Ishikawa (cell line): Measurements from ENCODE around the gene VPS33A.

ENCODE experiments used
- CEBPB ChIP-seq: IDR thresholded peaks from 2 replicates; pipeline ENCODE4 v1.6.1; 2012
- CREB1 ChIP-seq: IDR thresholded peaks from 2 replicates; pipeline ENCODE4 v1.6.1; 2012; ENCODE audit warnings: low read depth
- EGR1 ChIP-seq: IDR thresholded peaks from 2 replicates; pipeline ENCODE4 v1.6.1; 2012
- EP300 ChIP-seq: IDR thresholded peaks from 2 replicates; pipeline ENCODE4 v1.6.1; 2012; ENCODE audit warnings: borderline replicate concordance
- FOXM1 ChIP-seq: IDR thresholded peaks from 2 replicates; pipeline ENCODE4 v1.6.1; 2012; ENCODE audit warnings: low read depth, borderline replicate concordance
- NFIC ChIP-seq: IDR thresholded peaks from 2 replicates; pipeline ENCODE4 v1.6.1; 2012
- RAD21 ChIP-seq: IDR thresholded peaks from 2 replicates; pipeline ENCODE4 v1.6.1; 2012; ENCODE audit warnings: low read depth
- TAF1 ChIP-seq: IDR thresholded peaks from 2 replicates; pipeline ENCODE4 v1.6.1; 2012; ENCODE audit warnings: low read depth, mild to moderate bottlenecking
- TCF12 ChIP-seq: IDR thresholded peaks from 2 replicates; pipeline ENCODE4 v1.6.1; 2012; ENCODE audit warnings: low read depth
- TEAD4 ChIP-seq: IDR thresholded peaks from 2 replicates; pipeline ENCODE4 v1.6.1; 2012
- YY1 ChIP-seq: IDR thresholded peaks from 2 replicates; pipeline ENCODE4 v1.6.1; 2012; ENCODE audit warnings: low read depth
- ZBTB7A ChIP-seq: IDR thresholded peaks from 2 replicates; pipeline ENCODE4 v1.6.1; 2012; ENCODE audit warnings: low read depth
- TF ChIP-seq, protein P1 (sequence below): IDR thresholded peaks from 2 replicates; pipeline ENCODE4 v1.6.1; 2012
- TF ChIP-seq, protein P2 (sequence below): IDR thresholded peaks from 2 replicates; pipeline ENCODE4 v1.6.1; 2012; ENCODE audit warnings: low read depth, mild to moderate bottlenecking
- TF ChIP-seq, protein P3 (sequence below): IDR thresholded peaks from 2 replicates; pipeline ENCODE4 v1.6.1; 2012

Gene VPS33A

GRCh38 chr12:122310626-122311333, 44.5 kb upstream of the VPS33A start:
- no peak for TF ChIP-seq TCF12
- TF ChIP-seq FOXM1, result no peak
- no peak for TF ChIP-seq TEAD4
- TF ChIP-seq, protein P1, sequence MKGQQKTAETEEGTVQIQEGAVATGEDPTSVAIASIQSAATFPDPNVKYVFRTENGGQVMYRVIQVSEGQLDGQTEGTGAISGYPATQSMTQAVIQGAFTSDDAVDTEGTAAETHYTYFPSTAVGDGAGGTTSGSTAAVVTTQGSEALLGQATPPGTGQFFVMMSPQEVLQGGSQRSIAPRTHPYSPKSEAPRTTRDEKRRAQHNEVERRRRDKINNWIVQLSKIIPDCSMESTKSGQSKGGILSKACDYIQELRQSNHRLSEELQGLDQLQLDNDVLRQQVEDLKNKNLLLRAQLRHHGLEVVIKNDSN, result no peak
- no peak for TF ChIP-seq EP300
- TF ChIP-seq ZBTB7A, result no peak
- no peak for TF ChIP-seq NFIC
- TF ChIP-seq CREB1, result no peak

GRCh38 chr12:122309564-122310121, 43.3 kb upstream of the VPS33A start:
- TF ChIP-seq, protein P1, result no peak
- TF ChIP-seq YY1 (no peak), TEAD4 (no peak), CEBPB (no peak), FOXM1 (no peak), CREB1 (no peak), NFIC (no peak), EGR1 (no peak)
- TF ChIP-seq, protein P2, sequence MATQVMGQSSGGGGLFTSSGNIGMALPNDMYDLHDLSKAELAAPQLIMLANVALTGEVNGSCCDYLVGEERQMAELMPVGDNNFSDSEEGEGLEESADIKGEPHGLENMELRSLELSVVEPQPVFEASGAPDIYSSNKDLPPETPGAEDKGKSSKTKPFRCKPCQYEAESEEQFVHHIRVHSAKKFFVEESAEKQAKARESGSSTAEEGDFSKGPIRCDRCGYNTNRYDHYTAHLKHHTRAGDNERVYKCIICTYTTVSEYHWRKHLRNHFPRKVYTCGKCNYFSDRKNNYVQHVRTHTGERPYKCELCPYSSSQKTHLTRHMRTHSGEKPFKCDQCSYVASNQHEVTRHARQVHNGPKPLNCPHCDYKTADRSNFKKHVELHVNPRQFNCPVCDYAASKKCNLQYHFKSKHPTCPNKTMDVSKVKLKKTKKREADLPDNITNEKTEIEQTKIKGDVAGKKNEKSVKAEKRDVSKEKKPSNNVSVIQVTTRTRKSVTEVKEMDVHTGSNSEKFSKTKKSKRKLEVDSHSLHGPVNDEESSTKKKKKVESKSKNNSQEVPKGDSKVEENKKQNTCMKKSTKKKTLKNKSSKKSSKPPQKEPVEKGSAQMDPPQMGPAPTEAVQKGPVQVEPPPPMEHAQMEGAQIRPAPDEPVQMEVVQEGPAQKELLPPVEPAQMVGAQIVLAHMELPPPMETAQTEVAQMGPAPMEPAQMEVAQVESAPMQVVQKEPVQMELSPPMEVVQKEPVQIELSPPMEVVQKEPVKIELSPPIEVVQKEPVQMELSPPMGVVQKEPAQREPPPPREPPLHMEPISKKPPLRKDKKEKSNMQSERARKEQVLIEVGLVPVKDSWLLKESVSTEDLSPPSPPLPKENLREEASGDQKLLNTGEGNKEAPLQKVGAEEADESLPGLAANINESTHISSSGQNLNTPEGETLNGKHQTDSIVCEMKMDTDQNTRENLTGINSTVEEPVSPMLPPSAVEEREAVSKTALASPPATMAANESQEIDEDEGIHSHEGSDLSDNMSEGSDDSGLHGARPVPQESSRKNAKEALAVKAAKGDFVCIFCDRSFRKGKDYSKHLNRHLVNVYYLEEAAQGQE, result no peak
- TF ChIP-seq, protein P3, sequence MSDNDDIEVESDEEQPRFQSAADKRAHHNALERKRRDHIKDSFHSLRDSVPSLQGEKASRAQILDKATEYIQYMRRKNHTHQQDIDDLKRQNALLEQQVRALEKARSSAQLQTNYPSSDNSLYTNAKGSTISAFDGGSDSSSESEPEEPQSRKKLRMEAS, result no peak

GRCh38 chr12:122308811-122309210, 42.5 kb upstream of the VPS33A start:
- TF ChIP-seq TAF1 (no peak), EP300 (no peak), TCF12 (no peak), ZBTB7A (no peak), RAD21 (no peak), NFIC (no peak), TEAD4 (no peak), YY1 (no peak), EGR1 (no peak), CREB1 (no peak), FOXM1 (no peak), CEBPB (no peak)
- TF ChIP-seq, protein P3, result no peak
- TF ChIP-seq, protein P2, result no peak
- TF ChIP-seq, protein P1, result no peak

GRCh38 chr12:122306407-122306806, 40.1 kb upstream of the VPS33A start:
- TF ChIP-seq EP300 (no peak), RAD21 (peak; percentile 27; the same call in 1 of the 2 replicates)

- TF ChIP-seq TAF1 (no peak), EP300 (no peak), TEAD4 (no peak), EGR1 (no peak), ZBTB7A (no peak), TCF12 (no peak), RAD21 (no peak), NFIC (no peak), YY1 (no peak), FOXM1 (no peak), CREB1 (no peak), CEBPB (no peak)
- TF ChIP-seq, protein P3, result no peak
- TF ChIP-seq, protein P2, result no peak
- TF ChIP-seq, protein P1, result no peak
Observed at GRCh38 chr12:122304924-122305323, 38.6 kb upstream of the VPS33A start.
